GOT3 (cell line): ENCODE measurements around the gene FSTL1.

Source experiments
- DNase-seq: peaks from one replicate; lab custom pipeline; 2025; ENCODE audit warnings: mixed read lengths; lab: John Stamatoyannopoulos, UW

Gene FSTL1, protein sequence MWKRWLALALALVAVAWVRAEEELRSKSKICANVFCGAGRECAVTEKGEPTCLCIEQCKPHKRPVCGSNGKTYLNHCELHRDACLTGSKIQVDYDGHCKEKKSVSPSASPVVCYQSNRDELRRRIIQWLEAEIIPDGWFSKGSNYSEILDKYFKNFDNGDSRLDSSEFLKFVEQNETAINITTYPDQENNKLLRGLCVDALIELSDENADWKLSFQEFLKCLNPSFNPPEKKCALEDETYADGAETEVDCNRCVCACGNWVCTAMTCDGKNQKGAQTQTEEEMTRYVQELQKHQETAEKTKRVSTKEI

DNA sequence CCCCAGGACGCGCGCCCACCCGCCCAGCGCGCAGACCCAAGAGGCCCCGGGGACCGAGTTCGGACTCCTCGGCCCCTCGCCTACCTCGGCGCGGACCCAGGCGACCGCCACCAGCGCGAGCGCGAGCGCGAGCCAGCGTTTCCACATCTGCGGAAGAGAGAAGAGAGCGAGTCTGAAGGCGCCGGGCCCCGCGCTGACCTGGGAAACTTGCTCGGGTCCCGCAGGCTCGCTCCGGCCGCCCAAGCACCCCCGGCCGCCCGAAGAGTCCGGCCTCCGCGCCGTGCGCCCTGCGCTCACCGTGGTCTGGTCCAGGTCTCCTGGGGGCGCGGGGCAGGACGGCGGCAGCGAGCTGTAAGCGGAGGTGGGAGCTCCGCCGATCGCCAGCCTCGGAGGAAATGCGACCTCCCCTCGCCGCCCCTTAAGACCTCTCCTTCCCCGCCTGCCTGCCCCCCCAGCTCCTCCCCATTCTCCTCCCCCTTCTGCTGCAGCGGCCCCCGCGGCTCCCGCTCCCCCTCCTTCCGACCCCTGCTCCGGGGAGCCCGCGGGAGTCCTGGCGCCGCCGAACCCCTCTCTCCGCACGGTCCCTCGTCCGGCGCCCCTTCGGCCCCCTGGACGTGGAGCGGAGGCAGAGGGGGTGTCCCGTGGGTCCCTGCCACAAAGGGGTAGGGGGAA lies at the start of gene FSTL1:
FSTL1 (minus strand) TSS at position 393 of the 672 bp plus-strand sequence; CDS start at position 147, 246 bp downstream.
- no peak for DNase-seq

DNA sequence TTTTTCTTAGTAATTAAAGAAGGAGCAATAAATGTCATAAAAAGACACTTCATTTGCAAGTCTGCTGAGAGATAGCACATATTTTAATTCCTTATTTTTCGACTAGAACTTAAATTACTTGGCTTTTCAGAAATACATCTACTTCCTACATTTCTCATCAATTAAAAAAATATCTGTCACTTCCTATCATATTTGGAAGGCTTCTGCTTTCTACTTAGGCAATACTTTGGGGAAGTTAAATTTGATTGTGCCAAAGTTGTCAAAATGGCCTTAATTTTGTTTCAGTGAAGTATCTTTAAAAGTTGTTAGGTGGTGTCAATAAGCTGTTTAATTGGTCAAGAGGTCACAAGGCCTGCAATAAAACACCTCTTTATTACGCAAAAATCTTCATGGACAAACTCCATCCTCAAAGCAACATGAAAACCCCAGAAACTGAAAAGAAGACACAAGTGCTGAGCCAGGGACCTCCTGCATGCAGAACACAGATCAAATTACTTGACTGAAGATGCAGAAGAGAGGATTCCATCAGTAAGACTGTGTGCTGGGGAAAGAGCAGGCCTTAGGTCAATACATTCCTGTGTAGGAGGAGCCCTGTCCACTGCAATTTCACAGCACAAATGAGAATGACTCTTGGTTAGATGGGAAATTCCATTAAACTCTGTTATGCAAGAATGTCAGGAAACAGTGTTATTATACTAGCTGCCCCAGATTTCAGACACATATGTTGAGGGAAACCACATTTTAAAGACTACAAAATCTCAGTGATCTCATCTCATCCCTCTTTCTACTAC lies 48.0 kb upstream of the FSTL1 start:
- no peak for DNase-seq

DNA sequence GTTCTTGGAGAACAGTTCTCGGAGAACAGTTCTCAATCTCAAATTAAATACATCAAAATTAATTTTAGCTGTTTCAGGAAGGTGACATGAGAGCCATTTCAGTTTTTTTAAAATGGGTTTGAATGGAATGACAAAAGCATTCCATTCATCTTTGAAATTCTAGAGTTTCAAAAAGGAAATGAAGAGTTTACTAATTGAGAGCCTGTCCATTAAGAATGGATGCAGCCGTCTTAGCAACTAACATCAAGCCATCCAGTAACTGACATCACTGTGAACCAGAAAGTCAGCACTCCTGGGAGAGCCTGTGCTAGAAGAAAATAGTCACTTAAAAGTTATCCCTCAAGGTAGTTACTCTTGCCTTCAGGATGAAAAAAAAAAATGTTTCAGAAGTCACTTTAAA lies 47.0 kb upstream of the FSTL1 start:
- DNase-seq = no peak

DNA sequence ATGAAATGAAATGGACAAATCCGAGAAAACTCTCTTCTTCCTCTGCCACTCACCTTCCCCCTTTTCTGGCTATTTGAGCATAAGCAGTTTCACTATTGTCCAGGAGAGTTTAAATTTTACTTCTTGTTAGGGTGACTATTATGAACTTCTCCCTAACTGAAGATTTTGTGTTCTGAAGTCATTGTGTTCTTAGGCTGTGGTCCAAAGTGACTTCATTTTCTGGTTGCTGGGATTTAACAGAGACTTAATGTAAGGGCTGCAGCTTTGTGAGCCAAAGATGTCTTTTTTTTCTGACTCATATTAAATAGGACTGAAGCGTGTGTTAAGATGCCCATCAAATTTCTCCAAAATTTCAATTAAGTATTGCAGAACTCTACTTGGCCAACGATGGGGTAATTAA lies 46.5 kb upstream of the FSTL1 start:
- no peak for DNase-seq

DNA sequence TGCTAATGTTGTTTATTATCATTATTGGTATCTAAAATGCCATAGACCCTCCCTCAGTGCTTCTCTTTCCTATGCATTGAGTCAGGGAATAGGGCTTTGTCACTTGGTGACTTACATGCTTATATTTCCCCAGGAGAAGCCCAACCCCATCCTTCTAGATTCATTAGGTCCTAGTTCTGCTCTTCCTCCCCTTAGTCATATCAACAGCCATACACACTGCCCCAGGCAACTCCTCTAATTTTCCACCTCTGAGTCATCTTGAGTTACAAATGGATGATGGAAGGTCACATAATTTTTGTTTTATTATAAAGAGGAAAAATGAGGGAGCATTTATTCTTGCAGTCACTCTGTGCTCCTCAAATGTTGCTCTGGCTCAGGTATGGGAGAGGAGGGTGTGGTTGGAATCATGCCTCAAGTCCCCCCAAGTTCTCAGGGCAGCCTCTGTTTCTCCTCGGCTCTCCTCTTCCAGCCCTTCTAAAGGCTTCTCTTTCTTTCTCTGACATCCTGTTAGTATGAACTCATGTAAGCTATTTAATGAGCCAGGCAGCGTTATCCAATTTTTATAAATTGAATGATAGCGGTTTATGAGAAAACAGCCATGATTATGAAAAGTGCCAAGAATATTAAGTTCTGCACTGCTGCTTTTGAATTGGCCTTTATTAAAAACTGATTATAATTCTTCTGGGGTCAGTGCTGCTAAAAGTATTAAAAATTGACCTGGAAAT lies 45.6 kb upstream of the FSTL1 start:
- no peak for DNase-seq

DNA sequence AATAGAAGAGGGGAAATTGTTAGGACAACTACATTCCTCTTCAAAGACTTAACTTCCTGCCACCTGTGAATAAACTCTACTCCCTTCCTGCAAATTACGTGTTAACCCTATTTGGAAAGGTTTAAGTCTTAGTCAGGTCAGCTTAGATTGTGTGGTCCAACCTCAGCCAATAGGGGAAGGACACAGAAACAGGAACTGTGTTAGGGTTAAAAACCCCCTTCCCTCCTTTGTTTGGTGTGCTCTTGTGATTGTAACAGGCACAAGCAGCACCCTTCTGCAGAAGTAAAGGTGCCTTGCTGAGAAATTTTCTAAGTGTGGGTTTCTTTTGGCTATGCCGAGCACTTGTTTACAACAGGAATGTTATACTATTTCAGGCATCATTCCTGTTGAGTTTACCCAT lies 45.0 kb upstream of the FSTL1 start:
- no peak for DNase-seq

DNA sequence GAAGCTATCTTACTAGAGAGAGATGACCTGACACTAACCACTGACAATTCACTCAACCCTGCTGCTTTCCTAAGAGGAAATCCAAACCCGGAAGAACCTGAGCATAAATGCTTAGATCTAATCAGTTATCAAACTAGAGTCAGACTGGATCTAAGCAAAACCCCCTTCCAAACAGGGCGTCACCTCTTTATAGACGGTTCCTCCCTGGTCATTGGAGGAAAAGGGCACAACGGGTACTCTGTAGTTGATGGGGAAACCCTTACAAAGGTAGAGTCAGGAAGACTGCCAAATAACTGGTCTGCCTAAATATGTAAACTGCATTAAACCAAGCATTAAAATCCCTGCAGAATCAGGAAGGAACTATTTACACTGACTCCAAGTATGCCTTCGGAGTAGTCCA lies 41.3 kb upstream of the FSTL1 start:
- DNase-seq = no peak

DNA sequence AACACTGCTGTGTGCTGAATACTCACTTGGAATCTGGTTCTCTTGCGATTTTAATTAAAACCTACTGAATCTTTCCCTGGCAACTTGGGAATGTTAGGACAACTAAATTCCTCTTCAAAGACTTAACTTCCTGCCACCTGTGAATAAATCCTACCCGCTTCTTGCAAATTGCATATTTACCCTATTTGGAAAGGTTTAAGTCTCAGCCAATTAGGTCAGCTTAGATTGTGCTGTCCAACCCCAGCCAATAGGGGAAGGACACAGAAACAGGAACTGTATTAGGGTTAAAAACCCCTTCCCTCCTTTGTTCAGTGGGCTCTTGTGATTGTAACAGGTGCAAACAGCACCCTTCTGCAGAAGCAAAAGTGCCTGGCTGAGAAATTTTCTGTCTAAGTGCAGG lies 38.6 kb upstream of the FSTL1 start:
- DNase-seq = no peak

DNA sequence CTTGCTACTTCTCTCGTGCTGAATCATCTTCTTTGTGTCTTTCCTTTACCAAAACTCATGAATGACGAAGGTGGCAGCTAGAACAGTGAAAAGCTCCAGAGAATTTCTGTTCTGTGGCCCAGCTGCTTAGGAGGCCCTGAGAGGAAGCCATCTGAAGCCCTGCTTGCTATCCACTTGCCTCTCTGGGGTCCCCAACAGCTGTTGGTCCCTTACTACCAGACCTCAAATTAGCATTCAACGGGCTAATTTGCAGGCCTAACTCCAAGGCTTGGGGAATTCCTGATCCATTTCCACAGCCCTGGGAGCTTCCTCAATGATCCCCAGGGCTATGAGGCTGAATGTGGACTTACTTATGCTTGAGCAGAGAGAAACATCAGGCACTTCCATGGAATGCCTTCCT lies 37.5 kb upstream of the FSTL1 start:
- DNase-seq = no peak

DNA sequence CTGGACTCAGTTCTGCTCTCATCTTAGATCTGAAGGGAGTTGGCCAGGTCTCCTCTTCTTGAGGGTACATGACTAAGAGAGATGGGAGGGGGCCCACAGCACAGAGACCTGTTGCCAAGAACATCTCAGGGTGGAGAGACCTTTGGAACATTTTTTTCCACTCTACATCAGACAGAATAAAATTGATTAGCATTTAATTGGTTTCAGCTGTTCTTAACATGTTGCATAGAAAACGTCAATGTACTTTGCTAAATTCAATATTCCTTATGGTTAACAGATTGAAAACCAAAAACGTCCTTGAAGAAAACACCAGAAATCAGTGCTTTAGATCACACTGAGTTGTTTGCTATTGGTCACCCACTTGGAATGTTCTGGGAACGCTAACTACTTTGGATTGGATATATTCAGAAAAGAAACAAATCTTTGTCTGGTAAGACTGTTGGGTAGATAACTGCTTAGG lies 36.4 kb upstream of the FSTL1 start:
- DNase-seq = no peak

DNA sequence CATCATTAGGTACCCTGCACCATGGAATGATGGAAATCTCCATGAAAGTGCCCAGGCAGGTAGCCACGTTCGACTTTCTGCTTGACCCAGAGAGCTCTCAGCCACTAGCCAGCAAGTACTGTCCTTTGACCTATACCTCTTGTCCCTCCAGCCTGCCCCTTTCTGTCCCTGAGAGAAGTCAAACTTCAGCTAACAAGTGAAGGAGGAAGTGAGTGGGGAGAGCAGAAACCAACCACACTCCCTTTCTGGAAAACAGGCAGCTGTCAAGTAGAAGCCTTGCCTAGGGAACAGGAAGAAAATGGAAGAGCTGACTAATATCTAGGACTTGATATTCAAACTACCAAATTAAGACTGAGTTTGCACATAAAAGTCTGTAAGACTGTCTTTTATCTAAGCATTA lies 30.3 kb upstream of the FSTL1 start:
- DNase-seq = no peak

DNA sequence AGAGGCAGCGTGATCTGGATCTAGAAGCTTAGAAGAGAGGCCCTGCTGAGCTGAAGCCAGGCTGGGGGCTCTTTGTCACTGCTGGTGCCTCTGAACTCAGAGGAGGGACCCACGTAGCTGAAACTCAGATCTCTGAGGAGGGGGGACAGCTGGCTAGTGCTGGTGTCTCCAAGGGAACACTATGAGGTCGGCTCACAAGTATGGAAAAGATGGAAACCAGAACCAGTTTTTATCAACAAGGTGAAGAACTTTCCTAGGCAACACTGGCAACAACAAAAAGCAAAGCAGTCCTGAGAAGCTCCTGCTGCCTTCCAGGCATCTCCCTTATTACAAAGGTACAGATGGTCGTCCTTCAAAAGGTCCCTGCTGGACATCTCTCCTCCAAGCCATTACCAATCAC lies 27.0 kb upstream of the FSTL1 start:
- DNase-seq = no peak

DNA sequence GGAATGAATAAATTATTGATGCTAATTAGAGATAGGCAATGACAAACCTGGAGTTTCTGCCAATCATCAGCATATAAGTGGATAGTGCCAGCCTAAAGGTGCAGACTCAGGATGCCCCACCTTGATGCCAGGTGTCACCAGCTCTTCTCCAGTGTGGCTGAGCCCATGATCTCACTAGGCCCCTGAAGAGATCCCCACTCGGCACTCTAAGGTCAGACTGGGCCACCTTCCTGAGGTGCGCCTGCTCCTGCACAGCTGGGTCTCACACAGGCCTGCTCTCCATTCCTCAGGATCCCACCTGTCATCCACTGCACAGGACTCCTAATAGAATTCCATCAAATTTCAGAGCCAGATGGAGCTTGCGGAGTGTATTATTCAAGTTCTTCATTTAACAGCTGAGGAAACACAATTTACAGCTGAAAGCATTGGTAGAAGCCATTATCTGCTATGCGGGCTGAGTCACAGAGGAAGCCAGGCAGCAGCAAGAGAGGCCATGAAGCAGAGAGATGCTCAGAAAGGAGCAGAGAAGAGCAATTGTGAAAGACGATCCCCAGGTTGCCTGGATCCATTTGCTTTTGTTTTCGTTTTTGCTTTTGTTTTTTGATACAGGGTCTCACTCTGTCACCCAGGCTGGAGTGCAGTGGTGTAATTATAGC lies 25.1 kb upstream of the FSTL1 start:
- DNase-seq = no peak

DNA sequence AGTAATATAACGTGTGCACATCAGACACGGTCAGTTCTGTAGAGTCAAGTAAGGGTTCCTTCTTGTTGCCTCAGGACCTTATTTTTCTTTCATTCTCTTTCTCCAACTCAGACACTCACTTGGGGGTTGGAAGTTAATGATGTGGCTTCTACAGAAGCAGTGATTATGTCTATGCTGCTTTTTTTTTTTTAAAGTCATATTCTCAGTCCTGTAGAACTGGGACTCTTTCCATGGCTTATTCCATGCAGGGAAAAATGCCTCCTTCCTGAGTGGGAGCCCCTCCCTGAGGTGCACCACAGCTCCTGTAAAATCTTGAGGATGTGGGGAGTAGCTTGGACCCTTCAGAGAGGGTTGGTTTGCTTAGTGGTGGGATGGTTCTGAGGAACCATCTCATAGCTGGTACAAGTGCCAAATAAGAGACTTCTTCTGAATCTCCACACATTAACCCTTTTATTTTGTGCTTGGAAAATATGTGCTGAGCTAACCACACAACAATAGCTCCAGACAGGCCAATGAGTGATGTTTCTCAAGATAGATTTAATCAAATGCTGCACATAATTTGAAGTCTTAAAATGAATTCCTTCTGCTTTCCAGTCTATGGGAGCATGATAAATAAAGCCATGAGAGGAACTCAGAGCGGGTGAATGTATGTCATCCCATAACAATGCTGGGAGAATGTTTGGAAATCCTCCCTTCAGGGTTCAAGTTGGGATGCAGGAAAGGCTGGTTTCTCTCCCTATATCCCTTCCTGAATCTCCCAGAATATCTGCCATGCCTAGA lies 23.3 kb upstream of the FSTL1 start:
- DNase-seq = no peak

DNA sequence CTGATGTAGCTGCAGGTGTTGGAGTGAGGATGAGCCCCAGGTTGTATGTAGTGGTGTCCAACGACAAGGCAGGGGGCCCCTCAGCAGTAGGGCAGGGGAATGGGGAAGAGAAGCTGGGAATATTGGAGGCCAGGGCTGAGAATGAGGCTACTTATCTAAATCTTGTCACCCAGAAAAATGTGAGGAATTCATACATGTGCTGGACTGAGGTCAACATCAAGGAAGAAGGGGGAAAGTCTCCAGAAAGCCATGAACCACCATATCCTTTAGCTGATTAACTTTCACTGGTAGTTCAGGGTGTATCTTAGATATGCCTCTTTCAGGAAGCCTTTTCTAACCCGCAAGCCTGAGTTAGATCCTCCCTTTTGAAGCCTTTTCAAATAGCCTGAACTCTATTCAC lies 22.6 kb upstream of the FSTL1 start:
- DNase-seq = no peak

DNA sequence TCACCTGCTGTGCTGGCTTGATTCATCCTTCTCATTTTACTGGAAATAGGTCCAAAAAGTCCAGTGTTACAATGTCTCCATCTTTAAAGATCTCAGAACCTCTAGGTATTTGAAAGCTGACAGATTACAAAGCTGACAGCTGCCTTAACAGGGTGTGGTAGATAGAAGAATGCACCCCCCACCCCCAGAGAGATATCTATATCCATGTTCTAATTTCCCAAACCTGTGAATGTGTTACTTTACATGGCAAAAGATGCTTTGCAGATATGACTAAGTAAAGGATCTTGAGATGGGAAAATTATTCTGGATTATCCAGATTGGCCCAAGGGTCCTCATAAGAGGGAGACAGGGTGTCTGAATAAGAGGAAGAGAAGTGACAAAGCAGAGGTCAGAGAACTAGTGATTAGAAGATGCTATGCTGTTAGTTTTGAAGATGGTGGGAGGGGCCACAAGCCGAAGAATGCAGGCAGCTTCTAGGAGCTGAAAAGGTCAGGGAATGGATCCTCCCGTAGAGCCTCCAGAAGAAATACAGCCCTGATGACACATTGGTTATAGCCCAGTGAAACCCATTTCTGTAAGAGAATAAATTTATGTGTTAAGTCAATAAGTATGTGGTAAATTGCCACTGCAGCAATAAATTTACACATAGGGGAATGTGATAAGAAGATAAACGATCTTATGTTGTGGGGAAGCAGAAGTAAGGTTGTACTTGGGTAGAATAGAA lies 21.5 kb upstream of the FSTL1 start:
- DNase-seq = no peak

DNA sequence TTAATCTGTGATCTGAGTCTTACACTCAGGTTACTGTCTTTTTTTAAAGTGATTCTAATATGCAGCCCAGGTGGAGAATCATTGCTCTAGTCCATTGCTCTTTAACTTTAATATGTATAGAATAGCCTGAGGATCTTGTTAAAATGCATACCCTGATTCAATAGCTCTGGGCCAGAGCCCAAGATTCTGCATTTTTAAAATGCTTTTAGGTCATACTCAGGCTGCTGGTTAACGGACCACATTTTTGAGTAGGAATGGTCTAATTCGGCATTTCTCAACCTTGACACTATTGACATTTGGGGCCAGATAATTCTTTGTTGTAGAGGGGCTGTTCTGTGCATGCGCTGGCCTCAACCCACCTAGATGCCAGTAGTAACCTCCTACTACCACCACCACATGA lies 20.9 kb upstream of the FSTL1 start:
- no peak for DNase-seq

DNA sequence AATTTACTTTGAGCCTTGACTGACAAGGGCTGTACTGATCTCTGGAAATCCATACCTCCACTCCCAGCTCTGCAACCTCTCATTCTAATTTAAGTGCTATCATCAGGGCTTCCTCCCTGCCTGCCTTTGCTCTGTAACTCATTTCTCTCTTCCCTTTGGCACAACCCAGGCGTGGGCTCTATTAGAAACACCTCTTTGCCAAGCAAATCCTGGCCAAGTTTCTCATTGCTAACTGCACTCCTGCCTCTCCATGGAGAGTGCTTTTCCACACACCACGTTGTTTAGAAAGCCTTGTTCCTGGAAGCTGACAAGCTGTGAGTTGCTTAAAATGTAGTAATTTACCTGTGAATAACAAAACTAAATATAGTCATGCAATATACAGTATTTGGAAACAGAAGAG lies 20.1 kb upstream of the FSTL1 start:
- DNase-seq = no peak

DNA sequence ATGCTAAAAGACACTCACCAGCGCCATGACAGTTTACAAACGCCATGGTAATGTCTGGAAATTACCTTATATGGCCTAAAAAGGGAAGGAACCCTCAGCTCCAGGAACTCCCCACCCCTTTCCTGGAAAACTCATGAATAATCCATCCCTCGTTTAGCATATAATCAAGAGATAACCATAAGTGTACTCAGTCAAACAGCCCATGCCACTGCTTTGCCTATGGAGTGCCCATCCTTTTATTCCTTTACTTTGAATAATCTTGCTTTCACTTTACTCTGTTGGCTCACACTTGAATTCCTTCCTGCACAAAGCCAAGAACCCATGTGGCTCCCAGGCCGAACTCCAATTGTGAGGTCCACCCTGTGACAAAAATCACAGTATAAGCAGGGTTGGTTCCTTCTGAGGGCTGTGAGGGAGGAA lies 19.1 kb upstream of the FSTL1 start:
- DNase-seq = no peak

DNA sequence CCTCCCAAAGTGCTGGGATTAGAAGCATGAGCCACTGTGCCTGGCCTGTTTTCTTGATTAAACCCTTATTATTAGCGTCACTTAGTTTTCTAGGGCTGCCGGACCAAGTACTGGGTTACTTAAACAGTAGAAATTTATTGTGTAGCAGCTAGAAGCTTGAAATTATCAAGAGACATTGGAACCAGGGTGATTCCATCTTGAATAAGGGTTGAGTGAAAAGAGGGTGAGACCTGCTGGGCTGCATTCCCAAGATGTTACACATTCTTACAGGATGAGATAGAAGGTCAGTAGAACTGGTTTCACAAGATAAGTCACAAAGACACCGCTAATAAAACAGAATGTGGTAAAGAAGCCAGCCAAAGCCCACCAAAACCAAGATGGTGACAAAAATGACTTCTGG lies 18.6 kb upstream of the FSTL1 start:
- no peak for DNase-seq
